Stimulated activated CD8-positive, alpha-beta memory T cell treated with anti-CD3 and anti-CD28 coated beads, Interleukin-12 subunit alpha, Interleukin-12 subunit beta, amount 100 ng/mL, for 24 hours (primary cell): ENCODE data around the gene SERGEF.

ENCODE experiments used
- DNase-seq: peaks from one replicate; pipeline ENCODE4 v3.0.0-alpha.2; 2020; ENCODE audit errors: extremely low read depth

SERGEF gene

GRCh38 chr11:17770917-17771316 lies 241.9 kb downstream of the SERGEF start:
- DNase-seq, result no peak

DNA sequence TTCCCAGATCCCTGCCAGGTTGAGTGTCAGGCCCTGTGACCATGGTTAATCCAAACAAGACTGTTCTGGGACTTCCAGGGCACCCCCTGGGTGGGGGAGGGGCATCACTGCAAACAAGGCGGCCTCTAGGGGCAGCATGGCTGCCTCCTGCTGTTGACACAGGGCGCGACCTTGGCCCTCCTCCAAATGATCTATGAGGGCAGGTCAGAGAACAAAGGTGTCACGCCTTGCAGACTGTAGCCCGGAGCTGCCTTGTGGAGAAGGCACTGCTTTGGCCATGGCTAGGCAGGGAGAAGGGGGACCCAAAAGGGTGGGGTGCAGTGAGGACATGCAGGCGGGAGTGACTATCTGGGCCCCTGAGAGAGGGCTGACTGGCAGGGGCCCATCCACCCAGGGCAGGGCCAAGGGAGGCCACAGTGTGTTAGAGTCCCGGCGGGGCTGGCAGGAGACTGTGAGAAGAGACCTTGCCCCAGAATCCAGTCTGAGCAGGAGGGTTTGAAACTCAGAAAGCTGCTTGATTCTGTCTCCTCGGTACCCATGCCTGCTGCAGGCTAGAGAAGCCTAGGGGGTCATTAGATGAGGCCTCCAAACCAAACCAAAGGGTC lies 242.7 kb downstream of the SERGEF start:
- DNase-seq, result no peak

GRCh38 chr11:17769218-17769617 lies 243.6 kb downstream of the SERGEF start:
- DNase-seq, result no peak

DNA sequence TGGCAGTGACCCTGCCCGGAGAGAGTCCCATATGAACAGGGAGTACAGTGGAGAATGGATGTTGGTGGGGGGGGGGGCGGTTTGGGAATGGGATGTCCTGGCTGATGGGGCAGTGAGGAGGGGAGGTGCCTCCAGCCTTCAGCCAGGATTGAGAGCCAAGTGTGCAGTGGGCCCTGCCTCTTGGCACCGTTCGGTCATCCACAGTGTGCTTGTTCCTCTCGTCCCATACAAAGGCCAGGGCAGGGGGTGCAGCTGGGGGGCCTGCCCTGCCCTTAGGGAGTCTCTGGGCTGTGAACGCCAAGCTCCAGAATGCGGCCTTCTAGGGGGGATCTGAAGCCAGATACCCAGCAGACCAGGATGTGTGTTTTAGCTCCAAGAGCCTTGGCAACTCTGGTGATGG lies 244.3 kb downstream of the SERGEF start:
- DNase-seq, result no peak

DNA sequence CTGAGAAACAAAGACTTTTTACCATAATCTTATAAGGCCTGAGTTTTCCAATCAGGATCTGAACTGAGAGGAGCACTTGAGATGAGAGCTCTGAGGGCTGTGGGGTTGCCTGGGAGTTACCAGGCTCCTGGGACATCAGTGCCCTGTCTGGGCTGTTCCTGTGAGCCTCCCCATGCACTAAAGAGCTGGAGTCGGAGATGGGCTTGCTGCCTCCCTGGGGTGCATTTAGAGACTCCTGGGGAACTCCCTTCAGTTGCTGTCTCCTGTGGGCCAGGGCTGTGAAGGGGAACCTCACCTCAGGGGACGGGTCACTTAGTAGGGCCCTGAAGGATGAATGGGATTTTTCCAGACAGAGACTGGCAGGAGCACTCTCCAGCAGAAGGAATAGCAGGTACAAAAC lies 244.9 kb downstream of the SERGEF start:
- DNase-seq, result no peak

- no peak for DNase-seq
Observed at GRCh38 chr11:17767301-17767885, 245.5 kb downstream of the SERGEF start.

DNA sequence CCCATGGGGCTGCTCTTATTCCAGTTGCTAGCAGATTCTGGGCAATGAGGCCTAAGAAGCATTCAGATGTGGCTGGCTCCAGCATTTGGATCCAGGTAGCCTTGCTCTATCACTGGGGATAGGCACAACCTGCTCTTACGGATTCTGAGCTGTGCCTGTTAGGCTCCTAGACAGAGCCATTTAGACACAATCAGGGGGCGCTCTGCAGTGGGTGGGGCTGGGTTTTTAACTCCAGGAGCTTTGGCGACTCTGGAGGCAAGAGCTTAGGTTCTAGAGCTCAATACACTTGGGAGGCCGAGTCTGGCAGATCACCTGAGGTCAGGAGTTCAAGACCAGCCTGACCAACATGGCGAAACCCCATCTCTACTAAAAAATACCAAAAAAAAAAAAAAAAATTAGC lies 246.3 kb downstream of the SERGEF start:
- DNase-seq, result no peak

DNA sequence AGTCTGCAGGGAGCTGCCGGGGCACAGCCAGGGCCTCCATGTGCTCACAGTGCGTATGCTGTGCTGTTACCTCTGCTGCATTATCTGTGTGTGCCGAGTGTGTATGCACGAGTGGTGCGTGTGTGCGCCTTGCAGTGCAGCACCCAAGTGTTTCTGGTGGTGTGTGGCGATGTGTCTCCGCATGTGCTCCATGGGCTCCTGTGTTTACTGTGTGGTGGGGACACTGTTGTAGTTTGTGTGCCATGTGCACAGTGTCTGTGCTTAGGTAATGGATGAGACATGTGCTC lies 246.8 kb downstream of the SERGEF start:
- no peak for DNase-seq

DNA sequence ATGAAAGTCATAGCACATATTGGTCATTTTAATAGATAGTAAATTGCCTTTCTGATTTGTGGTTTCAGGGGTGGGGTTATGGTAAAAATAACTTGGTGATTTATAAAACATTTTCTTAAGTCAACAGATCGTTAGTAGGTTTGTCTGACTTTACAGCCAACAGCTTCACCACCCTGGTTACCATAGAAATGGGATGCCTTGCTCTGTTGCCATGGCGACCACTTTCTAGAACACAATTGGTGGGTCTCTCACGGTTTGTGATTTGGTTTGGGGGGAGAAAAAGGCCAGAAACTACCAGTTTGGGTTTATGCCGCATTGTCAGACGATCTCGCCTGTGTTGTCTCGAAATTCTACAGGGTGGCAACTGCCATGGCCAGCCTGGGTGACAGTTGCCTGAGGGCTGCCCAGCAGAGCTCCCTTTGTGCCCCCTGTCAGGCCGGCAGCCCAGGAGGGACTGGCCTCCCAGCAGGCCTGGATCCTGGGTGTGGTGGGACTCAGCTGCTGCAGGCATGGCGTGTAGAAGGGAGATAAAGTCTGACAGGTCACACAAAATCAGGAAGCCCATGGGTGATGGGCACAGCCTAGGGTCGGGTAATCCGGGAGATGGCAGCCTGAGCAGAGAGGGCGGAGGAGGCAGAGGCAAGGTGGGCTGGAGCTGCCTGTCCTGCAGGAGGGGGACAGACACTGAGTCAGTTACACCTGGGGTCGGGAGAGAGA lies 247.3 kb downstream of the SERGEF start:
- no peak for DNase-seq

- no peak for DNase-seq
Observed at GRCh38 chr11:17764446-17765218, 248.2 kb downstream of the SERGEF start.

- DNase-seq, result no peak
Observed at GRCh38 chr11:17763703-17764102, 249.1 kb downstream of the SERGEF start.

DNA sequence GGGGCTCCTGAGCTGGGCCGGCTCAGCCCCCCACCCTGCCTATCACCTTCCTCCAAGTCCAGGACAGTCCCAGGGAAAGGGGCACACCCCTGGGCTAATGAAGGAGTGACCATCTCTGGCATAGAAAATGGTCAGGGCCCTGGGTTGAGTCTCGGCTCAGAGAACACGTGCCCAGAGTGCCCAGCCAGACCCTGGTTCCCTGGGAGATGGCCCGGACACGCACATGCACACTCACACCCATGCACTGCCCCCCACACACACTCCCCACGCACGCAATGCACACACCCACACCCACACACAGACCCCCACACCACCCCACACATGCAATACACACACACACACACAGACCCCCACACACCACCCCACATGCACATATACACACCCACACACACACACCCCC lies 249.6 kb downstream of the SERGEF start:
- DNase-seq, result no peak

- no peak for DNase-seq
Observed at GRCh38 chr11:17762309-17762974, 250.4 kb downstream of the SERGEF start.

- no peak for DNase-seq
Observed at GRCh38 chr11:17760102-17761029, 252.5 kb downstream of the SERGEF start.

GRCh38 chr11:17755891-17756290 lies 257.0 kb downstream of the SERGEF start:
- DNase-seq, result no peak

GRCh38 chr11:17753641-17754040 lies 259.2 kb downstream of the SERGEF start:
- no peak for DNase-seq

- no peak for DNase-seq
Observed at GRCh38 chr11:17753153-17753552, 259.7 kb downstream of the SERGEF start.

DNA sequence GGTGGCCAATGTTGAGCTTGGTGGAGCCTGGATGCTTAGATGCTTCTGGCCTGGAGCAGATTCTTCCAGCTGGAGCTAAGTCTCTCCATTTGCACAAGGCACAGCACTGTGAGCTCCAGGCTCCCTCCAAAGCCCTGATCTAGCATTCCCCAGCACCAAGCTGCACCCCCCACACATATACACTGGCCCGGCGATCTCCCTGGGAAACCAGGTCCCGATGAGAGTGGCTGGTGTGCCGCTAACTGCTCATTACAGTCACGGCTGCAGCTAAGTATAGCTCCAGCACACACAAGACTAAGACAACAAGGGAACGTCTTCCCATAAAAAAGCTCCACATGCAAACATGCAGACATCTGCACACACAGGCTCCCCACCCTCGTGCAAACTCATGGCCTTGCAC lies 260.7 kb downstream of the SERGEF start:
- DNase-seq, result no peak

- no peak for DNase-seq
Observed at GRCh38 chr11:17751558-17751957, 261.3 kb downstream of the SERGEF start.

GRCh38 chr11:17750801-17751165 lies 262.1 kb downstream of the SERGEF start:
- no peak for DNase-seq
